HEK293T (cell line): ENCODE data around the gene STX3.
"Not testable (repeated sequence)": the region's sequence is repeated elsewhere in the genome, so short reads cannot be mapped to it uniquely, and the experiment has no call there.

Experiments
- BHLHE40 ChIP-seq: fragments of 450-650 bp; IDR thresholded peaks from 2 replicates; pipeline ENCODE4 v1.6.1; 2016; ENCODE audit warnings: mild to moderate bottlenecking, moderate library complexity, borderline replicate concordance
- CTBP1 ChIP-seq: fragments of 450-650 bp; IDR thresholded peaks from 2 replicates; pipeline ENCODE4 v1.6.1; 2016; ENCODE audit warnings: borderline replicate concordance
- ELF4 ChIP-seq: fragments of 450-650 bp; IDR thresholded peaks from 2 replicates; pipeline ENCODE4 v1.6.1; 2017; ENCODE audit warnings: antibody characterized with exemption
- FOXA1 ChIP-seq: fragments of 450-650 bp; IDR thresholded peaks from 2 replicates; pipeline ENCODE4 v1.6.1; 2016; ENCODE audit warnings: mild to moderate bottlenecking
- FOXK2 ChIP-seq: fragments of 450-650 bp; IDR thresholded peaks from 2 replicates; pipeline ENCODE4 v1.6.1; 2016; ENCODE audit warnings: mild to moderate bottlenecking
- FOXM1 ChIP-seq: fragments of 450-650 bp; IDR thresholded peaks from 2 replicates; pipeline ENCODE4 v1.6.1; 2017; ENCODE audit warnings: mild to moderate bottlenecking, borderline replicate concordance
- HDGF ChIP-seq: fragments of 450-650 bp; IDR thresholded peaks from 2 replicates; pipeline ENCODE4 v1.6.1; 2017; ENCODE audit warnings: antibody characterized with exemption, borderline replicate concordance
- L3MBTL2 ChIP-seq: fragments of 450-650 bp; conservative IDR thresholded peaks from 2 replicates; pipeline ENCODE4 v1.6.1; 2016; ENCODE audit warnings: mild to moderate bottlenecking
- LEF1 ChIP-seq: fragments of 450-650 bp; IDR thresholded peaks from 2 replicates; pipeline ENCODE4 v1.6.1; 2017; ENCODE audit warnings: mild to moderate bottlenecking, borderline replicate concordance
- SP1 ChIP-seq: fragments of 450-650 bp; IDR thresholded peaks from 2 replicates; pipeline ENCODE4 v1.6.1; 2017
- ZNF384 ChIP-seq: fragments of 450-650 bp; IDR thresholded peaks from 2 replicates; pipeline ENCODE4 v1.6.1; 2016
- TF ChIP-seq, protein P1 (sequence below): fragments of 450-650 bp; IDR thresholded peaks from 2 replicates; pipeline ENCODE4 v1.6.1; 2016

DNA sequence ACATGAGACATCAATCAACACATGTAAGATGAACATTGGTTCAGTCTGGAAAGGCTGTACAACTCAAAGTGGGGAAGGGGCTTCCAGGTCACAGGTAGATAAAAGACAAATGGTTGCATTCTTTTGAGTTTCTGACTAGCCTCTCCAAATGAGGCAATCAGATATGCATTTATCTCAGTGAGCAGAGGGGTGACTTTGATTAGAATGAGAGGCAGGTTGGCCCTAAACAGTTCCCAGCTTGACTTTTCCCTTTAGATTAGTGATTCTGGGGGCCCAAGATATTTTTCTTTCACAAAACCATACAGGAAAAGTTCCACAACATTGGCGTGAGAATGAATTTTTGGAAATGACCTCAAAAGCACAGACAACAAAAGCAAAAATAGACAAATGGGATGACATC, 61.3 kb downstream of the STX3 start:
- not testable (repeated sequence) for TF ChIP-seq FOXA1, ELF4, BHLHE40, ZNF384, LEF1, SP1, FOXM1, HDGF, L3MBTL2, FOXK2, CTBP1
- TF ChIP-seq, protein P1, sequence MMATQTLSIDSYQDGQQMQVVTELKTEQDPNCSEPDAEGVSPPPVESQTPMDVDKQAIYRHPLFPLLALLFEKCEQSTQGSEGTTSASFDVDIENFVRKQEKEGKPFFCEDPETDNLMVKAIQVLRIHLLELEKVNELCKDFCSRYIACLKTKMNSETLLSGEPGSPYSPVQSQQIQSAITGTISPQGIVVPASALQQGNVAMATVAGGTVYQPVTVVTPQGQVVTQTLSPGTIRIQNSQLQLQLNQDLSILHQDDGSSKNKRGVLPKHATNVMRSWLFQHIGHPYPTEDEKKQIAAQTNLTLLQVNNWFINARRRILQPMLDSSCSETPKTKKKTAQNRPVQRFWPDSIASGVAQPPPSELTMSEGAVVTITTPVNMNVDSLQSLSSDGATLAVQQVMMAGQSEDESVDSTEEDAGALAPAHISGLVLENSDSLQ, result not testable (repeated sequence)
